RPMI7951 (cell line): ENCODE results near the gene TRPM1. TPM values are rescaled to one million over a fixed set of nuclear protein-coding genes. Genes with fewer than 3 reads are reported as not detected.

ENCODE experiments used
- DNase-seq: peaks from one replicate; pipeline ENCODE4 v3.0.0-alpha.2; 2012; ENCODE audit warnings: low read depth
- total RNA-seq: library from RNA; depleted of rRNA; stranded (reverse); fragments of >200 nt; shearing (Covaris generic); gene quantifications from 2 replicates; pipeline ENCODE4 v1.2.3, GENCODE V29; 2014; rRNA removed

The TRPM1 gene
- total RNA-seq, result not detected in 2 replicates

DNA sequence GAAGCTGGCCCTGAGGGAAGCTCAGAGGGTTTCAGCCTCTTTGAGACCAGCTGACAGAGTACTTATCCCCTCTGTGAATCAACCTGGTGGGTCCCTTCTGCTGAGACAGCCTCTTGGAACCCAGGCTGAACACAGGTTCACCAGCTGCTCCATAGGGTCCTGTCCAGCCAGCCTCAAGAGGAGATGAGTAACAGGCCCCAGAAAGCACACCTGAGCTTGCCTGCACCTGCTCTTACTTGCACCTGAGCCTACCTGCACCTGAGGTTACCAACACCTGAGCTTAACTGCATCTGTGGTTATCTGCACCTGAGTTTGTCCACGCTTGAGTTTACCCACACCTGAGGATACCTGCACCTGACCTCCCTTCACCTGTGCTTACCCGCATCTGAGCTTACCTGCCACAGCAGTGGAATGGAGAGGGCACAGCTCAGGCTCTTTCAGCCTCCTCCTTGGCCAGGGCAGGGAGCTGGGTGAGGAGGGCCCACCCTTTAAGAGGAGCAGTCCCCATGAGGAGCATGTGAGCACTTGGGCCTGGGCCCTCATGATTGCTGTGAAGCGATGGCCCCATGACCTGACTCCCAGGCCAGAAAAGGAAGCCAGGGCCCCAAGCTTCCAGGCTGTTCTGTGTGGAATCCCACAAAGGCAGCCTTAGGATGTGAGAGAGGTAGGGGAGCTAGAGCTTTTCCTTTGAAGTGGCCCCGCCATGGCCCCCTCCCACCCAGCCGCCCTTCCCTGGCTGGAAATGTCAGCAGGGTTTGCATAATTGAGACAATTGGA, at the start of gene TRPM1:
TRPM1 (minus strand) TSS at position 464 of the 777 bp plus-strand sequence. CDS start 20,370 bp downstream, outside the sequence.
- no peak for DNase-seq

DNA sequence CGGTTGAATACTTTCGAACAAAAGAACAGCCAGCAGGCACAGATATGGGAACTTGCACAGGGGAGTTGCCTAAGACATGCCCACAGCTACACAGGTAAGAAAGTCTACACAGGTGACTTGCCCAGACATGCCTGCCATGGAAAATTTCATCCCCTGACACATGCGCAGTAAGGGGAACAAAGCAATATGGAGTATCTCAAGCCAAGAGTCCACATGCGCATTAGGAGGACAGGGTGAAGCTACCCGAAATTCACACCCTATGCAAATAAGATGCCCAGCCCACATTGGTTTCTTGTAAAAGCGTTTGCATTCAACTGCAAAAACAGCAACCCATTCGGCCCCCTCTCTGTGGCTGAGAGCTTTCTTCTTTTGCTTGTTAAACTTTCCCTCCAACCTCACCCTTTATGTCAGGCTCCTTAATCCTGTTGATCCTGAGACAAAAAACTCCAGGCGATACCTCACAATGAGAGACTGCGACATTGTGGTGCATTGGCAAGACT, 49.3 kb upstream of the TRPM1 start:
- DNase-seq, result no peak

DNA sequence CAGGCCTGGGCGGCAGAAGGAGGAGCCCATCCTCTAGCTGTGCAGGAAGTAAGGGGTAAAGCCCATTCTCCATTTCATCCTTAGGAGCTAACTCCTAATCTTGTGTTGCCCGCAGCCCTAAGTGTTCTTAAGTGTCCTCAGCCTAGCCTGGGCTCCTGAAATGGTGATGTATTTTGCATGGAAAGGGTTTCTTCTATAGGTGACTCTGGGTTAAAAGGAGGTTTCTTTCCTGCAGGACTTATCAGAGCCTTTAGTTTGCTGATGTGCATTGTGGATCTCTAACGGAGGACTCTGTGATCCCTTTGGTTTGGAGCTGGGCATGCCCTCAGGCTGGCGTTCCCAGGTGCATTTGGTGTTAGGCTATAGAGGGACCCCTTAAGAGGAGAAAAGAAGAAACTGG, 48.5 kb upstream of the TRPM1 start:
- no peak for DNase-seq

DNA sequence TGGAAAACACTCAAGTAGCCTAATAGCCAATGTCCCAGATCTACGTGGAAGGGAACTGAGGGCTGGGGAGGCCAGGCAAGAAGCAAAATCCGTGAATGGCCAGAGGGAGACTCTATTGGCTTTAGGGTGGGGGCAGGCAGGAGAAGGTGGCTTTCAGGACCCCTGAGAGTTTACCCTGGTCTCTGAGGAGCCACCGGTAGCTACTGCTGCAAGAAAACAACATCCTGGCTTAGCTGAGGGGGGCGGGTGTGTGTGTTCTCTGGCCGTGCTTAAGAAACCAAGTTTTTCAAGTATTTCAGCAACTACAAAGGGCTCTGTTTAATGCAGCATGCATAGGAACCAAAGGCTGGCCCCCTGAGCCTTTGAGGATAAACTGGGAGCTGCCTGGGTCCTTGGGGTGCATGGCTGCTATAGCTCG, 47.6 kb upstream of the TRPM1 start:
- DNase-seq, result no peak

DNA sequence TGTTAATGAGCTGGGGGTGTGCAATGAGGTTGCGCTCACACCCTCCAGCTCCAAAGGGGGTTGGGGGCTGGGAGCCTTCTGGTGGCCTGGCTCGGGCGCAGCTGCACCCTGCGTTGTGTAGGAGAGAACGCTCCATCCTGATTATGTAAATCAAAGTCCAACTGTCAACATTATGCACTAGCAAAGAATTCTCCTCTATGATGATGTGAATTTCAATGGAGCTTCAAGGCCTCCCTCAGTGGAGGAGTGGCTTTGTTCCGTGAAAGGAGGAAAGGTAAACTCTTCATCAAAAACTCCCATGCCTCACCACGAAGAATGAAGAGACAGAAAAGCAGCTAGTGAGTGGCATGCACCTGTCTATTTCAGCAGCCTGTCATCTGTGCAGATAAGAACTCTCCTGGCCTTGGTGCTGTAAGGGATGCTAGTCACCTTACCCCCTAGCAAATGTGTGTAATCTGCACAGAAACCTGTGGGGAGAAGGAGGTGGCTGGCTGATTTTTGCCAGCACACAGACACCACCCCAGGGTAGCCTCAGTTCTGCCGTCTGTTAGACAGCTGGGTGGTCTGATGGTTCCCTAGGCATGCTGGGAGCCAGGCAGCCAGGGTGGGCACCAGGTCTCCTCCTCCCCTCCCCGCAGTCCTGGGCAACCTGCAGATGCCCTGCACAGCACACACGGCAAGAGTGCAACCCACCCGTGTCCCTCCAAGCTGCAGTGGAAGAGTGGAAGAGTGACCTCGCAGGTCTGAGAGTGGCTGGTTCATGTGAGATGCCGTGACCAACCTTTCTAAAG, 47.0 kb upstream of the TRPM1 start:
- DNase-seq, result no peak

DNA sequence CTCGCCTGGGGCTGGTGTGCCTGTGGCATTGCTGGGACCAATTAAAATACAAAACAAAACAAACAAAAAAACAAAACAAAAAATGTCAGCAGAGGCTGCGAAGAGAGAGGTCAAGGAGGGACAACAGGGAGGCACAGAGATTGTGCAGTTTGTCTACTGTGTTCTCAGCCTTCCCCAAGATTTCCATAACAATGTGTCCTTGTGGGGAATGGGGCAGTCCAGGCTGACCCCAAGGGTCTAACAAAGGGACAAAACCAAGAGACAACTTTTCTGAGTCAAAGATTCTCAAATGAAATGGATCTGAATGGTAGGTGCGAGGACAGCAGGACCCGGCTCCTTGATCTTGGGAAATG, 46.4 kb upstream of the TRPM1 start:
- no peak for DNase-seq

DNA sequence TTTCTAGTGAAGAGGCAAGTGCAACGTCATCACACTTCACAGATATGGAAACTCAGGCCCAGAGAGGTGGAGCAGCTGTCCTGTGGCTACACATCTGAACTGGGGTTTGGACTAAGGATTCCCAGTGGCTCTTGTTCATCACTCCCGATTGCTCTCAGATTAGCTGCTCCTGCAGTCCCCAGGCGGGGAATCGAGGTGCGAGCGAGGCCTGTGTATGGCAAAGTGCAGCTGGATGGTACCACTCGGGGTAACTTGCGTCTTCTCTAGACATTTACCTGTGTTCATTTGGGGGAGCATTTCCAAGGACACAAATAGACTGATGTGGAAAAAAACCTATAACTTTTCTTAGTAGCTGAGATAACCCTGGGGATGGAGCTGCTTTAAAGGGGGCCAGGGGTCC, 45.9 kb upstream of the TRPM1 start:
- DNase-seq, result no peak

DNA sequence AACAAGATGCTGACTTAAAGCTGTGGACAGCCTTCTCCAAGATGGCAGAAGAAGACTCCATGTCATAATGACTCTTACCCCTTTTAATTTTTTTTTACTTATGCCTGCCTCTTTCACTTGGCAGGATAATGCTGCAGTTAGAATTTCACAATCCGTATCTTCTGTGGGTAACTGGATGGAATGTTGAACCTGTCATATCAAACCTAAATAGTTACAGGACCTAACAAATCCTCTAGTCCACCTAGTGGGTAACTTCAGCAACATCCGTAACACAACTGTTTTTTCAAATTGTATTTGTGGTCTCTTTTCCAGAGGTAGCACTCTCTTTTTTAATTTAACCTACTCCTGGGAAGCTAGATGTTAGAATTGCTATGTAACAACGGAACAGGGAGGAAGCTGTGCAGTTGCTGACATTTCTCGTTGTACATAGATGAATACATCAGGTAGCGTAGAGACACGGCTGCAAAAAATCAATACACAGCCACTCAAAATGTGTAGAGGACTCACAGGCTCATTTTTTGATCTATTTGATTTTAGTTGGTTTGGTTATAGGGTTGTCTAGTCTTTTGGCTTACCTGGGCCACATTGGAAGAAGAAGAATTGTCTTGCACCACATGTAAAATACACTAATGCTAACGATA, 43.9 kb upstream of the TRPM1 start:
- peak; percentile 18 for DNase-seq

DNA sequence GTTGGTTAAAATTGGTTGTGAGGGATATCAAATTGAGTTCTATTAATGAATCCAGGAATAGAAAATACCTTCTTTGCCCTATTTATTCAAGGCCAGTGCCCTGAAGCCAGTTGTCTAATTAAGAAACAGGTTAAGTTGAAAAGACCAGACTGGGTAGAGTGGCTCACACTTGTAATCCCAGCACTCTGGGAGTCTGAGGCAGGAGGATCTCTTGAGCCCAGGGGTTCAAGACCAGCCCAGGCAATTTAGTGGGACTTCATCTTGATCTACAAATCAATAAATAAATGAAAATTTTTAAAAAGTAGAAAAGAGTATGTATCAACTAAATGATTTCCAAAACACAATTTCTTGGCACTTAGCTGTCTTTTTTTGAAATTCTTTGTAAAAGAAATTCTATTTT, 40.3 kb upstream of the TRPM1 start:
- DNase-seq, result no peak

DNA sequence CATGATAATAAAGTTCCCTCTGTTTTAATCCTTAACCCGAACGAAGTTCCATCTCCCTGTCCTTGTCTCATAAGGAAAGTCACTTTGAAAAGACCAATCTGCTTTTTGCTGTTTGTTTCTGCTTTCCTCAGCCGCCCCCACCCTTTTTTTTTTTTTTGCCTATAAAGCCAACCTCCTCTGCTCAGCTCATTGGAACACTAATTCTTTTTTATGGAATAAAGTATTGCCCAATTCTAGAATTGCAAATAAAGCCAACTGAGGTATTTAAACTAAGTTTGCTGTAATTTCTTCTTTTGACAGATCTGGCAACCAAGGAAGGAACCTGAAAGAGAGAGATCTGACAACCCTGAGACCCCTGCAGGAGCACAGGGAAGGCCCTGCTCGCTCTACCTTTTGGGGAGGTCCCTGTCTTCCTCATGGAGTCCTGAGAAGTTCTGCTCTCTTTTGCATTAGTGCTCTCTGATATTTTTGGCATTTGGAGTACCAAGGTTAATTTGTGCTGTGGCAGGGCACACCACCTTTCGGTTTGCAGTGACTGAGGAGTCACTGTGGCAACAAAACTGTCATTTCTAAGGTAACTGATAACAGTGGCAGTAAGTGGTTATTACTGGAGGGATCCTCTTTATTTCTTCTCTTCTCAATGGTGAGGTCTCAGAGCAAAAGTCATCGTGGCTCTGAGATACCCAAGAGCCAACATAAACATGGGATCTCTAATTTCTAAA, 35.2 kb upstream of the TRPM1 start:
- no peak for DNase-seq

DNA sequence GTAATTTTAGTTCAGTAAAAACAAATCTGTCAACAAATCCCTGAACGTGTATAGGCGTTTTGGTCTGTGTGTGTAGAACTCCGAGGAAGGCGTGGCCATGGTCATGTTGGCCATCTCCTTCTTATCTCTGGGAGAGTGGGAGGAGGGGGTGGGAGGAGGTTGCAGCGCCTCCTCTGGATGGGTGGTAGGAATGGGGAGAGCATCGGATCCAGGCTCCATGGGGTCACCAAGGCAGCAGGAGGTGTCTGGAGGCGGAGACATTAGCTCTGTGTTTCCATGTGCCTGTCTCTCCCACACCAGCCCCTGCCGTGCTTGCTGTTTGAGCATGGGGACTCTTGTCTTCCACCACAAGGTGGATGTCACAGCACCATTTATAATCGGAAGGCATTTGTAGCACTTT, 34.5 kb upstream of the TRPM1 start:
- DNase-seq, result peak; percentile 77

DNA sequence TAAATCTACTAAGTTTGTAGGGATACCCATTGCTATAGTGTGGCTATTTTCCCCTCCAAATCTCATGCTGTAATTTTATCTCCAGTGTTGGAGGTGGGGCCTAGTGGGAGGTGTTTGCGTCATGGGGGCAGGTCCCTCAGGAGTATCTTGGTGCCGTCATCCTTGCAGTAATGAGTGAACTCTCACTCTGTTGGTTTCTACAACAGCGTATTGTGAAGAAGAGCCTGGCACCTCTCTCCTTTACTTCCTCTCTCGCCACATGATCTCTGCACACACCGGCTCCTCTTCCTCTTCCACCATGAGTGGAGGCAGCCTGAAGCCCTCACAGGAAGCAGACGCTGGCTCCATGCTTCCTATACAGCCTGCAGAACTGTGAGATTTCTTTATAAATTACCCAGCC, 34.0 kb upstream of the TRPM1 start:
- DNase-seq, result peak; percentile 62

DNA sequence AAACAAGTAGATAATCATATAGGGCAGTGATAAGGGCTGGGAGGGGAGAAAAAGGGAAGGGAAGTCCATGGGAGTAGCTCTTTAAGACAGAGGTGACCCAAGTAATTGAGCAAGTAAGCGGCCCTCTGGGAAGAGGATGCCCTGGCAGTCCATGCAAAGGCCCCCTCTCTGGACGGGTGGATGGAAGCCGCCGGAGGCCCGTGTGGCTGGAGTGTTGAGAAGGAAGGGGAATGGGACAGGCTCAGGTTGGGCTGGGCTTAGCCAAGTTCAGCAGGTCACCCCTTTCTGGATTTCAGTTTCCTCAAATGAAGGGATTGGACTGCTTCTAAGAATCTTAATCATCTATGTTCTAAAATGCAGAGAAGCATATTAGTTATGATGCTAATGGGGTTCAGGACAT, 32.4 kb upstream of the TRPM1 start:
- DNase-seq, result no peak

DNA sequence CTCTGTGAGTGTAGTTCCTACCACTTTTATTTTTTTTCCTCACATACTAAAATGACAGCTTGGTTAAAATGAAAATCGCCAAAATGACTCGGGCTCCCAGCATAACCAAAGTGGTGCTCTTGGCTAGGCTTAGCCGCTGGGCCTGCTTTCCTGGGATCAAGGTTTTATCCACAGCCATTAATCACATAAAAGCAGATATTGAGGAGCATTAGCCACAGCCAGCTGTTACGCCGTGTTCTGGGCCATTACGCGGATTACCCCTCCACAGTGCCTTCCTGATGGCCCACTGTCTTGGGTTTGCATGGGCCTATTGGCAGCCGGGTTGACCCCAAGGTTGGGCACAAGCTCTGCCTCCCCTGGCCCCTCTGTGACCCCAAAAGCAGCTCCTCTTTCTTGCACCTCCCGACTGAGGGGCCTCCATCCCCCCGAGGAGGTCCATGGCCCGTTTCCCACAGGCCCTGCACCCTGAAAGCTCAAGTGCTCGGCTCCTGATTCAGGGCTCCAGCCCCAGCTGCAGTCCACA, 30.4 kb upstream of the TRPM1 start:
- DNase-seq, result no peak

DNA sequence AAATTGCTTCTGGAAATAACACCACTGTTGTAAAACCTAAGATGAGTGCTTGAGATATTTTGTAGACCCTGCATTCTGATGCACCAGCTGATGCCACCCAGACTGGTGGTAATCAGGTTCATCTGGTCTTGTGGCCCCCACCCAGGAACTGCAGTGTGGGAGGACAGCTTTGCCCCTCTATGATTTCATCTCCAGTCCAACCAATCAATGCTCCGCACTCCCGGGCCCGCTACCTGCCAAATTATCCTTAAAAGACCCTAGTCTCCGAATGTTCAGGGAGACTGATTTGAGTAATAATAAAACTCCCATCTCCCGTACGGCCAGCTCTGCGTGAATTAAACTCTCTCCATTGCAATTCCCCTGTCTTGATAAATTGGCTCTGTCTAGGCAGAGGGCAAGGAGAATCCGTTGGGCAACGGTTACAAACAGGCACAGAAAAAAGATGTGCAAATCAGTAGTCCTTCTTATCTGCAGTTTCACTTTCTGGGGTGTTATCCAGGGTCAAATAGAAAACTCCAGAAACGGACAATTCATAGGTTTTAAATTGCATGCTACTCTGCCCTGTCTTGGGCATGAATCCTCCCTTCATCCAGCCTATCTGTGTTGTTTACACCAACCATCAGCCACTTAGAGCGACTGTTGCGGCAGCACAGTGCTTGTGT, 29.2 kb upstream of the TRPM1 start:
- no peak for DNase-seq

DNA sequence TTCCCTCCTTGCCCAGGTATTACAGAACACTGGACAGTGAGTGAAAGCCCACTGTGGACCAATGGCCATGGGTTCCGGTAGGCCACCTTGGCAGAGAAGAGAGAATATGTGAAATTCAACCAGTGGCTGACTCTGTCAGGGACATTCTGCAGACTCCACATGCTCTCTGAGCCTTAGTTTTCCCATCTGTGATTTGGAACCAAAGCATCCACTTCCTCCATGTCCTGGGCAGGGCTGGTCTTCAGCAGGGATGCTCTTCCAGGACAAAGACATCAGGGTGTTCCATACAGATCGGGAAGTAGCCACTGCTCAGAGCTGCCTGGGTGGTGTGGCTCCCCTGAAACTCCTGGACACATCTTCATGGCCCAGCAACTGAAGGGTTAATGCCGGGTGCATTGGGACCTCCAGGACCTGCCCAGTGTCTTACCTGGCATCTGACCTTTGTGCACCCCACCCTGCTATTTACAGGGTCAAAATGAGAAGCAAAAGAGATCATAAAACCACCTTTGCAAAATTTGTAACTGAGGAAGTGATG, 28.3 kb upstream of the TRPM1 start:
- no peak for DNase-seq

DNA sequence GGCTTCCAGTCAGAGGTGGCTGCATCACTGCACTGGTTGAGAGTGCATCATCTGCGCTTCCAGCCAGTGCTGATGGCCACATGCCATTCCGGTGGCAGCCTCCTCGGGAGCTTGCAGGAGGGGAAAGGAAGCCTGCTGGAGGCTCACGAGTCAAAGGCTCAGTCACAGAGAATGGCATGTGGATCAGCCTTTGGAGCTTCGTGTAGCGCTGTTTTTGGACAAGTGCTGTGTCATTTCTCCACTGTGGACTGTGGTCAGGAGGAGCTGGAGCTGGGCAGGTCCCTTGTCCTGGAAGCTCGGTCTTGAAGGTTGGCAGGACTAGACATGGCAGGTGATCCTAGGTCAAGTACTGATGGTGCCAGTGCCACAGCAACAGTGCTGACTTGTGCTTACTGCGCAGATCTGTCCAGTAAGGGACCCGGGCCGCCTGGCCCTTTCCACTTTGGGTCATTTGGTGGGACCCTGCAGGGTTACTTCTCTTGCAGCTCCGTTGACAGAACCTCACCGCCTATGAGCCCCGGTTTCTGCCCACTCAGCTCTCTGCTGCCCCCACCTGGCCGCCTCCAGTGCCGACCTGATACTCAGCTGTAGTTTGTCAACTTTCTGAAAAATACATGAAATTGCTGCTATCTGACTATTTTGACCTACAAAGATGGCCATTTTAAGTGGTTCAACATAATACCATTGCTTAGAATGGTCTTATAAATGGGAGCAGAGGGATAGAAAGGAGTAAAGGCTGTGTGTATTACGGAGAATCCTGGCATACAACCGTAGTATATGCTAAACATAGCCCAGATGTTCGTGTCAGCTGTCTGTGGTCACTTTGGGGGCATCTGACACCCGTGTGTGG, 27.6 kb upstream of the TRPM1 start:
- DNase-seq, result peak; percentile 51

DNA sequence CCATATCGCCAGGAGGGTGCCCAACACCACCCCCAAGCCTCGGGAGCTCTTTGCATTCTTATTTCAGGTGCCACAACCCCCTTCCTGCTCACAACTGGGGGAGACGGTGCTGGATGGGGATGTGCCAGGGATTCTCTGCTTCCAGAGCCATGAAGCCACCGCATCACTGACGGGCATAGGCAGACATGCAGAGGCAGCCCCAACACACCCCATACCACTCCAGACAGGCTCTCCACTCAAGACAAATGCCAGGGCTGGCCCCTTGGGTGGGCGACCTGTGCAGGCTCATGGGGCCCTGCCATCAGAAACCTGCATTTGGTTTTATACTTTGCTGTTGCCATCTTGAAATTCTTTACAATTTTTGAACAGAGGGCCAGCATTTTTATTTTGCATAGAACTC, 27.0 kb upstream of the TRPM1 start:
- no peak for DNase-seq

DNA sequence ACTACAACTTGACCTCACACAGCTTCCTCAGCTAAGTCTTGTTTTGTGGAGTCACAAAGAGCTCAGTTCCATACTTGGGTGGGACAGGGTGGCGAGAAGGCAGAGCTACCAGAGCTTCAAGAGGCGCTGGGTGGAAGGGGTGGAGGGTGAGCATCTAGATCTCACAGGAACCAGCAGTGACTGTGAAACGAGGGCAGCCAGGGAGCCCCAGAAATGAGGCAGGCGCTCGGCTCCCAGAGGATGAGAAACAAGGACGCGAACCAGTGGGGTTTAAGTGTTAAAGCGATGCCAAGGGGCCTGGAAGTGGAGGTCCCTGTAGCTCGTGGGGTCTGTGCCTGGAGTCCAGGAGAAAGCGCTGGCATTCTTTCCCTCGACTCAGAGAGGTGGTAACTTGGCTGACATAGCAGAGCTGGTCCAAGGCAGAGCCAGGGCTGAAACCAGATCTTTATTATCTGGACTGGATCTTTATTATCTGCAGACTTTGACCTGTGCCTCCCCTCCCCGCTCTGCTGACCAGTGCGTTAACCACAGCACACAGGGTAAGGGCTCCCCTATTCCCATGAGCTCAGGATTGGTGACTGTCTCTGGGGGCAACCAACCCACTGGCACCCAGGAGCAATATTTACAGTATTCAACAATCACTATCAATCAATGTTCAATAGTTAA, 26.2 kb upstream of the TRPM1 start:
- no peak for DNase-seq
